A673 (cell line): ENCODE data around the gene PPM1D.

ENCODE experiments used
- CTCF ChIP-seq: fragments of 300-800, 200-600 bp; sonication (generic); conservative IDR thresholded peaks from 2 replicates; pipeline ENCODE4 v1.5.1; 2017; ENCODE audit warnings: low read depth, mild to moderate bottlenecking, antibody characterized with exemption, low read length, moderate library complexity, mixed read lengths
- EZH2 ChIP-seq: fragments of 200-600 bp; sonication (generic); IDR thresholded peaks from 2 replicates; pipeline ENCODE4 v1.6.1; 2017; ENCODE audit warnings: borderline replicate concordance, low read depth, mild to moderate bottlenecking, mixed read lengths, antibody characterized with exemption, low read length; ENCODE audit not compliant: poor library complexity, severe bottlenecking

GRCh38 chr17:60599620-60600489, at the start of gene PPM1D:
- no peak for TF ChIP-seq CTCF
- TF ChIP-seq EZH2 = no peak
